GM23338 (cell line): ENCODE measurements around the gene SLC36A3. TPM values are rescaled to one million over a fixed set of nuclear protein-coding genes. Genes with fewer than 3 reads are reported as not detected.

Source experiments
- ATAC-seq: fragments of 200-7000 bp; cut with Tn5 transposase; 3 replicates; pipeline ENCODE4 v1.9.1; 2020
- DNase-seq: peaks from one replicate; pipeline ENCODE4 v3.0.0-alpha.2; 2015; ENCODE audit warnings: low spot score
- H2AFZ ChIP-seq: fragments of 200-600 bp; sonication (generic); 2 replicates; pipeline ENCODE4 v1.8.0; 2016; ENCODE audit warnings: antibody characterized with exemption, mild to moderate bottlenecking, moderate library complexity
- H3F3A ChIP-seq: fragments of 200-600 bp; sonication (generic); replicated peaks from 2 replicates; pipeline ENCODE4 v1.8.0; 2017; ENCODE audit warnings: antibody characterized with exemption, mixed run types, low read depth
- H3K27ac ChIP-seq: fragments of 200-600 bp; sonication (generic); 2 replicates; pipeline ENCODE4 v1.6.1; 2016; ENCODE audit warnings: low read depth
- H3K27me3 ChIP-seq: fragments of 200-600 bp; sonication (generic); 2 replicates; pipeline ENCODE4 v1.8.0; 2016; ENCODE audit warnings: mild to moderate bottlenecking, mixed run types, moderate library complexity; ENCODE audit not compliant: insufficient read depth
- H3K36me3 ChIP-seq: fragments of 200-600 bp; sonication (generic); 2 replicates; pipeline ENCODE4 v1.8.0; 2016; ENCODE audit warnings: mild to moderate bottlenecking; ENCODE audit not compliant: insufficient read depth
- H3K4me1 ChIP-seq: fragments of 200-600 bp; sonication (generic); 2 replicates; pipeline ENCODE4 v1.8.0; 2016; ENCODE audit warnings: mild to moderate bottlenecking, moderate library complexity; ENCODE audit not compliant: insufficient read depth
- H3K4me2 ChIP-seq: fragments of 200-600 bp; sonication (generic); 2 replicates; pipeline ENCODE4 v1.7.1; 2017; ENCODE audit warnings: mixed run types
- H3K4me3 ChIP-seq: fragments of 200-600 bp; sonication (generic); 2 replicates; pipeline ENCODE4 v1.6.1; 2016; ENCODE audit warnings: mixed run types
- H3K79me2 ChIP-seq: fragments of 200-600 bp; sonication (generic); replicated peaks from 2 replicates; pipeline ENCODE4 v1.8.0; 2017; ENCODE audit warnings: mild to moderate bottlenecking; ENCODE audit not compliant: insufficient read depth
- H3K9me2 ChIP-seq: fragments of 200-600 bp; sonication (generic); 2 replicates; pipeline ENCODE4 v1.8.0; 2017; ENCODE audit not compliant: insufficient read depth
- H4K20me1 ChIP-seq: fragments of 200-600 bp; sonication (generic); replicated peaks from 2 replicates; pipeline ENCODE4 v1.8.0; 2017; ENCODE audit warnings: mild to moderate bottlenecking; ENCODE audit not compliant: insufficient read depth
- H3K27ac Mint-ChIP-seq: 2 replicates; pipeline ENCODE4 v1.8.0; 2020; ENCODE audit warnings: inconsistent platforms, mild to moderate bottlenecking, moderate library complexity, mixed read lengths
- H3K27me3 Mint-ChIP-seq: 3 replicates; pipeline ENCODE4 v1.8.0; 2022; ENCODE audit warnings: low read depth, mild to moderate bottlenecking, moderate library complexity, mixed read lengths, inconsistent platforms; ENCODE audit not compliant: insufficient read depth, poor library complexity
- H3K36me3 Mint-ChIP-seq: 3 replicates; pipeline ENCODE4 v1.8.0; 2021; ENCODE audit warnings: low read depth, mild to moderate bottlenecking, inconsistent platforms, moderate library complexity, mixed read lengths
- H3K4me1 Mint-ChIP-seq: 3 replicates; pipeline ENCODE4 v1.8.0; 2020; ENCODE audit warnings: mild to moderate bottlenecking, inconsistent platforms, mixed read lengths
- H3K4me3 Mint-ChIP-seq: 3 replicates; pipeline ENCODE4 v1.8.0; 2021; ENCODE audit warnings: moderate library complexity, mild to moderate bottlenecking, inconsistent platforms, mixed read lengths
- H3K9me3 Mint-ChIP-seq: 3 replicates; pipeline ENCODE4 v1.8.0; 2020; ENCODE audit warnings: moderate library complexity, mild to moderate bottlenecking, inconsistent platforms, mixed read lengths
- CREB1 ChIP-seq: fragments of 250-450 bp; sonication (Bioruptor Pico); IDR thresholded peaks from 2 replicates; pipeline ENCODE4 v1.5.0; 2020; ENCODE audit warnings: low read depth, mild to moderate bottlenecking, moderate library complexity
- CTCF ChIP-seq, 2 experiments: fragments of 200-600 bp in 1 of 2; sonication (generic) in 1 of 2; conservative IDR thresholded peaks; 2 replicates each; pipeline versions ENCODE4 v1.5.1 to v1.6.1; 2016 to 2017; ENCODE audit warnings: antibody characterized with exemption in 2 of 2, low read depth in 2 of 2, mild to moderate bottlenecking in 2 of 2, moderate library complexity in 1 of 2
- ETS1 ChIP-seq: IDR thresholded peaks from 2 replicates; pipeline ENCODE4 v1.6.1; 2016; ENCODE audit warnings: antibody characterized with exemption
- EZH2phosphoT487 ChIP-seq: fragments of 200-600 bp; sonication (generic); IDR thresholded peaks from one replicate; pipeline ENCODE4 v1.8.1; 2018; ENCODE audit warnings: antibody characterized with exemption; ENCODE audit not compliant: unreplicated experiment
- JUNB ChIP-seq: IDR thresholded peaks from one replicate; pipeline ENCODE4 v1.6.1; 2016; ENCODE audit warnings: antibody characterized with exemption; ENCODE audit not compliant: unreplicated experiment
- NANOG ChIP-seq: IDR thresholded peaks from 2 replicates; pipeline ENCODE4 v1.6.1; 2016; ENCODE audit warnings: antibody characterized with exemption, borderline replicate concordance
- POLR2AphosphoS5 ChIP-seq: IDR thresholded peaks from 2 replicates; pipeline ENCODE4 v1.6.1; 2016; ENCODE audit warnings: antibody characterized with exemption, low read depth
- REST ChIP-seq: IDR thresholded peaks from one replicate; pipeline ENCODE4 v1.6.1; 2018; ENCODE audit warnings: antibody characterized with exemption; ENCODE audit not compliant: unreplicated experiment
- STAT1 ChIP-seq: IDR thresholded peaks from one replicate; pipeline ENCODE4 v1.6.1; 2016; ENCODE audit warnings: antibody characterized with exemption; ENCODE audit not compliant: unreplicated experiment
- ZNF114 ChIP-seq: fragments of 250-450 bp; sonication (Bioruptor Pico); IDR thresholded peaks from 2 replicates; pipeline ENCODE4 v1.5.0; 2020; ENCODE audit warnings: mild to moderate bottlenecking, moderate library complexity
- ZNF331 ChIP-seq: fragments of 250-450 bp; sonication (Bioruptor Pico); IDR thresholded peaks from 2 replicates; pipeline ENCODE4 v1.5.0; 2020; ENCODE audit warnings: low read depth, mild to moderate bottlenecking, moderate library complexity
- polyA plus RNA-seq: library from polyadenylated mRNA; unstranded; fragments of >200 nt; fragmentation: Nextera tagmentation; extraction: Ambion mirVana; gene quantifications from 2 replicates; pipeline ENCODE4 v1.2.1, GENCODE V29; 2016
- total RNA-seq: library from RNA; depleted of rRNA; stranded (reverse); fragments of >200 nt; shearing (Covaris generic); gene quantifications from 2 replicates; pipeline ENCODE4 v1.2.3, GENCODE V29; 2014

Gene SLC36A3
- total and polyA plus RNA-seq, 2 experiments from 2014 or later: not detected

- TF ChIP-seq ETS1 (no peak), CTCF (conservative IDR thresholded peaks at IDR 0.05; ENCODE audit: low read depth in 2 of 2) (no peak), CREB1 (no peak), EZH2phosphoT487 (no peak), ZNF331 (no peak), REST (no peak), STAT1 (no peak), ZNF114 (CRISPR knock-in tag) (no peak)
These were observed 9.8 kb upstream of the SLC36A3 start (continued) for GRCh38 chr5:151313357-151313756.

GRCh38 chr5:151312756-151313324 is 9.3 kb upstream of the SLC36A3 start:
- ATAC-seq: peak; percentile 48; the same call in 1 of the 3 replicates
- no peaks in the 10 kb centered on the region for H3K36me3 ChIP-seq
- no peak for DNase-seq
- peak overlapping the region; percentile 56; the same call in 1 of the 2 replicates for H2AFZ ChIP-seq
- Mint-ChIP-seq H3K27ac (no peak overlapping the region), H3K27me3 (peaks cover 3% of the 10 kb centered on the region), H3K36me3 (peaks cover 5% of the 10 kb centered on the region; the same call in 1 of the 3 replicates), H3K9me3 (peaks cover 8% of the 10 kb centered on the region; the same call in 1 of the 3 replicates), H3K4me1 (peaks cover 10% of the 10 kb centered on the region), H3K4me3 (no peak overlapping the region)
- no peaks in the 10 kb centered on the region for H4K20me1 ChIP-seq
- H3K4me2 ChIP-seq: no peak overlapping the region
- no peaks in the 10 kb centered on the region for H3K27me3 ChIP-seq
- no peaks in the 10 kb centered on the region for H3K79me2 ChIP-seq
- TF ChIP-seq CREB1 (no peak), POLR2AphosphoS5 (no peak), STAT1 (no peak), JUNB (no peak), CTCF (conservative IDR thresholded peaks at IDR 0.05; ENCODE audit: low read depth in 2 of 2) (no peak), NANOG (no peak)
- H3F3A ChIP-seq: no peaks in the 10 kb centered on the region
- H3K27ac ChIP-seq: no peak overlapping the region
- no peaks in the 10 kb centered on the region for H3K9me2 ChIP-seq
- no peak overlapping the region for H3K4me3 ChIP-seq
- peaks cover 5% of the 10 kb centered on the region; the same call in 1 of the 2 replicates for H3K4me1 ChIP-seq
